Ishikawa (cell line): Measurements from ENCODE around the gene CARMIL1.

ENCODE experiments used
- CREB1 ChIP-seq: IDR thresholded peaks from 2 replicates; pipeline ENCODE4 v1.6.1; 2012; ENCODE audit warnings: low read depth
- EGR1 ChIP-seq: IDR thresholded peaks from 2 replicates; pipeline ENCODE4 v1.6.1; 2012
- EP300 ChIP-seq: IDR thresholded peaks from 2 replicates; pipeline ENCODE4 v1.6.1; 2012; ENCODE audit warnings: borderline replicate concordance
- FOXM1 ChIP-seq: IDR thresholded peaks from 2 replicates; pipeline ENCODE4 v1.6.1; 2012; ENCODE audit warnings: low read depth, borderline replicate concordance
- MAX ChIP-seq: IDR thresholded peaks from 2 replicates; pipeline ENCODE4 v1.6.1; 2012
- RAD21 ChIP-seq: IDR thresholded peaks from 2 replicates; pipeline ENCODE4 v1.6.1; 2012; ENCODE audit warnings: low read depth
- REST ChIP-seq: IDR thresholded peaks from 2 replicates; pipeline ENCODE4 v1.6.1; 2012; ENCODE audit warnings: low read depth, mild to moderate bottlenecking
- TAF1 ChIP-seq: IDR thresholded peaks from 2 replicates; pipeline ENCODE4 v1.6.1; 2012; ENCODE audit warnings: low read depth, mild to moderate bottlenecking
- TCF12 ChIP-seq: IDR thresholded peaks from 2 replicates; pipeline ENCODE4 v1.6.1; 2012; ENCODE audit warnings: low read depth
- USF1 ChIP-seq: IDR thresholded peaks from 2 replicates; pipeline ENCODE4 v1.6.1; 2012
- YY1 ChIP-seq: IDR thresholded peaks from 2 replicates; pipeline ENCODE4 v1.6.1; 2012; ENCODE audit warnings: low read depth
- ZBTB7A ChIP-seq: IDR thresholded peaks from 2 replicates; pipeline ENCODE4 v1.6.1; 2012; ENCODE audit warnings: low read depth

GRCh38 chr6:25266456-25267100, 12.6 kb upstream of the CARMIL1 start:
- no peak for TF ChIP-seq ZBTB7A
- no peak for TF ChIP-seq FOXM1
- TF ChIP-seq EP300, result no peak
- no peak for TF ChIP-seq YY1
- TF ChIP-seq CREB1, result no peak
- no peak for TF ChIP-seq REST
- no peak for TF ChIP-seq MAX
- no peak for TF ChIP-seq TAF1
- TF ChIP-seq USF1, result no peak
- TF ChIP-seq RAD21, result no peak
- no peak for TF ChIP-seq EGR1
- no peak for TF ChIP-seq TCF12
